Activated CD8-positive, alpha-beta memory T cell treated with anti-CD3 and anti-CD28 coated beads, Interleukin-2, amount 50 U/mL, for 48 hours (primary cell): ENCODE results near the gene NFATC1.

Experiments used
- DNase-seq: peaks from one replicate; pipeline ENCODE4 v3.0.0-alpha.2; 2020

Gene NFATC1

GRCh38 chr18:79459946-79460480 is 64.3 kb downstream of the NFATC1 start:
- DNase-seq, result no peak

- no peak for DNase-seq
Observed at GRCh38 chr18:79460481-79461300, 65.0 kb downstream of the NFATC1 start.

- no peak for DNase-seq
Observed at GRCh38 chr18:79461627-79462026, 65.9 kb downstream of the NFATC1 start.

- no peak for DNase-seq
Observed at GRCh38 chr18:79463424-79463960, 67.8 kb downstream of the NFATC1 start.

GRCh38 chr18:79465392-79465991 is 69.8 kb downstream of the NFATC1 start:
- DNase-seq, result no peak

GRCh38 chr18:79466591-79466990 is 70.9 kb downstream of the NFATC1 start:
- DNase-seq, result no peak

- DNase-seq, result no peak
Observed at GRCh38 chr18:79467126-79467525, 71.4 kb downstream of the NFATC1 start.

GRCh38 chr18:79468119-79468789 is 72.5 kb downstream of the NFATC1 start:
- DNase-seq, result no peak

GRCh38 chr18:79469309-79469708 is 73.6 kb downstream of the NFATC1 start:
- DNase-seq, result no peak

- DNase-seq, result no peak
Observed at GRCh38 chr18:79469751-79470505, 74.2 kb downstream of the NFATC1 start.

- DNase-seq, result no peak
Observed at GRCh38 chr18:79470547-79470946, 74.8 kb downstream of the NFATC1 start.

GRCh38 chr18:79471046-79471445 is 75.3 kb downstream of the NFATC1 start:
- no peak for DNase-seq

GRCh38 chr18:79471597-79471996 is 75.9 kb downstream of the NFATC1 start:
- DNase-seq, result no peak

- DNase-seq, result no peak
Observed at GRCh38 chr18:79472176-79472575, 76.4 kb downstream of the NFATC1 start.

GRCh38 chr18:79472946-79473345 is 77.2 kb downstream of the NFATC1 start:
- no peak for DNase-seq

- no peak for DNase-seq
Observed at GRCh38 chr18:79476031-79476917, 80.5 kb downstream of the NFATC1 start.

- no peak for DNase-seq
Observed at GRCh38 chr18:79476918-79477571, 81.3 kb downstream of the NFATC1 start.

GRCh38 chr18:79477711-79478483 is 82.2 kb downstream of the NFATC1 start:
- no peak for DNase-seq

- no peak for DNase-seq
Observed at GRCh38 chr18:79478484-79479115, 82.9 kb downstream of the NFATC1 start.
